Fibroblast of mammary gland (primary cell): ENCODE data around the gene HSBP1.
A peak's percentile ranks its signal among the peaks of the same experiment; 100 is the strongest.

Source experiments
- DNase-seq: peaks from one replicate; pipeline ENCODE4 v3.0.0-alpha.2; 2010; ENCODE audit warnings: low read depth
- H3K4me3 ChIP-seq: 2 replicates; pipeline ENCODE4 v1.5.1; 2011; ENCODE audit warnings: low read depth, mild to moderate bottlenecking, low read length, moderate library complexity; ENCODE audit not compliant: control insufficient read depth
- TF ChIP-seq, protein P1 (sequence below): conservative IDR thresholded peaks from 2 replicates; pipeline ENCODE4 v1.5.1; 2011; ENCODE audit warnings: low read depth, low read length, inconsistent platforms; ENCODE audit not compliant: control insufficient read depth, insufficient read depth

Gene HSBP1

DNA sequence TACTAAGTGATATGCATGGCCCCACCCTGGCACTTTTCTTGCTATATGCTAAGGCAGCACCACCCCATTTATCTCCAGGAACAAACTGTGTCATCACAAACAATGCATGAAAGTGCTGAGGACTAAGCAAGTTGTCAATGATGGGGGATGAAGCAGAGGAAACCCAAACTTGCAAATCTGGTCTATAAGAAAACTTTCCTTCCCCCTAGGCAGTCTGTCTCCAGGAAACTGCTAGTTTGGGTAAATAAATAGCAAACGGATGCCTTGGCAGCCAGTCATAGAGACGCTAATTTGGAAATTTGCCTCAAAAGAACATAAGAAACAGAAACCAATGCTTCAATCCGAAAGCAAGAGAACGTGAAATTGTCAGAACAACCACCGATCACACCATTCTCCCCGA, 5.6 kb upstream of the HSBP1 start:
- H3K4me3 ChIP-seq: peak overlapping the region; percentile 6
- DNase-seq: peak; percentile 60
- TF ChIP-seq, protein P1, sequence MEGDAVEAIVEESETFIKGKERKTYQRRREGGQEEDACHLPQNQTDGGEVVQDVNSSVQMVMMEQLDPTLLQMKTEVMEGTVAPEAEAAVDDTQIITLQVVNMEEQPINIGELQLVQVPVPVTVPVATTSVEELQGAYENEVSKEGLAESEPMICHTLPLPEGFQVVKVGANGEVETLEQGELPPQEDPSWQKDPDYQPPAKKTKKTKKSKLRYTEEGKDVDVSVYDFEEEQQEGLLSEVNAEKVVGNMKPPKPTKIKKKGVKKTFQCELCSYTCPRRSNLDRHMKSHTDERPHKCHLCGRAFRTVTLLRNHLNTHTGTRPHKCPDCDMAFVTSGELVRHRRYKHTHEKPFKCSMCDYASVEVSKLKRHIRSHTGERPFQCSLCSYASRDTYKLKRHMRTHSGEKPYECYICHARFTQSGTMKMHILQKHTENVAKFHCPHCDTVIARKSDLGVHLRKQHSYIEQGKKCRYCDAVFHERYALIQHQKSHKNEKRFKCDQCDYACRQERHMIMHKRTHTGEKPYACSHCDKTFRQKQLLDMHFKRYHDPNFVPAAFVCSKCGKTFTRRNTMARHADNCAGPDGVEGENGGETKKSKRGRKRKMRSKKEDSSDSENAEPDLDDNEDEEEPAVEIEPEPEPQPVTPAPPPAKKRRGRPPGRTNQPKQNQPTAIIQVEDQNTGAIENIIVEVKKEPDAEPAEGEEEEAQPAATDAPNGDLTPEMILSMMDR: no peak

DNA sequence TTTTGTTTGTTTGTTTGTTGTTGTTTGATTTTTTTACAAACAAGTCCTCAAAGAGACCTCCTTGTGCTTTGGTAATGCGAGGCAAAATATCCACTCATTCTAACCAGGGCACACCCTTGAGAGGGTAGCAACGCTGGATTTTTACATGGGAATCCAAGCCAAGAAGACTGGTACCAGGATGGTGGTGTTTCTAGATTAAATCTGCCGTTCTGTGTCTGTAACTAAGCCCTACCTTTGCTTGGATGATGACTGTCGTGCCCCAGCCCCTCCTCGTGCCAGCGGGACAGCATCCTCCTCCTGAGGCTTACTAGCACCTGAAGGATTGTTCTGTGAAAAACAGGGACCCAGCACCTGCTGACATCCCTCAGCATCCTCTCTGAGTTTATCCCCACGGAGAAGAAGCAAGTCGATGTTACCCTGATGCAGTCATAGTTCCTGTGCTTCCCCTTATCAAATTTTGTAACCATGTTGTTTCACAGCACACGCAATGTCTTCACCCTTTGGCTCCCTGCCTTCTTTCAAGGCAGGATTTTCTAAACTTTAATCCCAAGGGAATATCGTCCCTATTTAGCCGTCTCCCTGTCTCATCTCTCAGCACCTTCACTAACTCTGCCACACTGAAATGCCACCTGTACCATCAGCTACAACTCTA, 5.1 kb upstream of the HSBP1 start:
- H3K4me3 ChIP-seq: peak overlapping the region; percentile 6
- DNase-seq: no peak

DNA sequence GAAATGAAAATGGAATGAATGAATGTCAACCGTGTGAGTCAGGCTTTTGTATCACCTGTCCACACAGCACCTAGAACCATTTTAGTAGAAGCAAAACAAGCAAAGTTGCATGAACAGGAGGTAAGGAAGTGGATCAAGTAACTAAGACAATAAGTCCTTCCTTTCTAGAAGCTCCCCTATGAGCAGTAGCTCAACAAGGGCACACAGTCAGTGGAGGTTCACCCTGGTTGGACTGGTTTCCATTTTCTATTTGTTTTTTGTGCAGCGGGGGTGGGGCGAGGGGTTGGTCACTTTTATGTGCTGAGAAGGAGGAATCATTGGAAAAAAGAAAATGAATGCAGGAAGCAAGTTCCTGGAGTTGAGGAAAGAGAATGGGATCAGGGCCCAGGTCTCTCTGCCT, 4.0 kb upstream of the HSBP1 start:
- no peak overlapping the region for H3K4me3 ChIP-seq
- TF ChIP-seq, protein P1: no peak
- no peak for DNase-seq

More for the DNA sequence above, 5.1 kb upstream of the HSBP1 start:
- TF ChIP-seq, protein P1: no peak

DNA sequence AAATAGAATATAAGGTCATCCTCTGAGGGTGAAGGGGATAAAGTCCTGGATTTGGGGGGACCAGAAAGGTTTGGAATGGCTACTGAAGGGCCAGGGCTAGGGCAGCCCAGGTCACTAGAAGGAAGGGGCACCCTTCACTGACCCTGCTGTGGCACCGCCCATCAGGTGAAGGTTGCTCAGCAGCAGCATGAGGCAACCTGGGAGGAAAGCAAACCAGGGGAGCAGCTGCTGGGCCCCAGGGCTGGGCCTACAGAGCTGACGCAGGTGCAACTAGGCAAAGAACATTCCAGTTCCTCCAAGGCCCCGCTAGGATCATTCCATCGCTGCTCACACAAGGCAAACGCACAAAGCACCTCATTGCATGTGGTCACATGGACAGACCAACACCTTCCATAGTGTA, 3.4 kb upstream of the HSBP1 start:
- TF ChIP-seq, protein P1: no peak
- DNase-seq: no peak
- no peak overlapping the region for H3K4me3 ChIP-seq

DNA sequence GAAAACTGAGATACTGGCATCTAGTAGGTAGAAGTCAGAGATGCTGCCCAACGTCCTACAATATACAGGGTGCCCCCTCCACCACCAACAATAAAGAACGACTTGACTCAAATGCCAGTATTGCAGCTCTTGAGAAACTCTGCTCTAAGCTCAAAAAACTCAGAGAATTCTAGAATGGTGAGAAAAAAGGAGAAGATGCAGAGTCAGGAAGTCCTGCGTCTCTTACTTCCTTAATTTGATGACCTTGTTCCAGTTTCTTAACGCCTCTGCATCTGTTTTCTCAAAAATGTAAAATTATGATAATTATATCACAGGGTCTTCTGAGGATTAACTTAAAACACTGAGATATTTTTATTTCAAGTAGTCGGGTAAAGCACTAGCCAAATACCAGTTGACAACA, 1.7 kb upstream of the HSBP1 start:
- TF ChIP-seq, protein P1: no peak
- H3K4me3 ChIP-seq: no peak overlapping the region
- no peak for DNase-seq

DNA sequence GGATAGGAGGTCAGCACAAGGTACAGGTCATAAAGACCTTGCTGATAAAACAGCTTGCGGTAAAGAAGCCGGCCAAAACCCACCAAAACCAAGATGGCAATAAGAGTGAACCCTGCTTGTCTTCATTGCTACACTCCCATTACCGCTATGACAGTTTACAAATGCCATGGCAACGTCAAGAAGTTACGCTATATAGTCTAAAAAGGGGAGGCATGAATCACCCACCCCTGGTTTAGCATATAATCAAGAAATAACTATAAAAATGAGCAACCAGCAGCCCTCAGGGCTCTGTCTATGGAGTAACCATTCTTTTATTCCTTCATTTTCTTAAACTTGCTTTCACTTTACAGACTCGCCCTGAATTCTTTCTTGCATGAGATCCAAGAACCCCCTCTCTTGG, 1.0 kb upstream of the HSBP1 start:
- no peak for DNase-seq
- no peak overlapping the region for H3K4me3 ChIP-seq
- TF ChIP-seq, protein P1: no peak

DNA sequence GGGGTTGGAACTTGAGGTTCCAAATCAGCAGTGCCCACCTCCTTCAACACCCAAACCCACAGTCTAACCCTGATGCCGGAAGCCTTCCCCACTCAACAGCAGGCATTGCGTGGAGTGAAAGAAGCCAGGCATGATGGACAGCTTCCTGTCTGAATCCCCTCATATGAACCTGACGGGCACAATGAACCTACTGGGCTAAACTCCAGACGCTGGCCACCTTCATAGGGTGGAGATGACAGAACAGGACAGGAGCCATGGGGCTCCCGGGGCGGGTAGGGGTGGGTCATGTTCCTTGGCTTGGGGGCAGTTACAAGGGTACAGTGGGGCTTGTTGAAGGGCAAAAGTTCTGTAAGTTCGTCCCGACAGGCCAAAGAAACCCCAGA, 460 bp upstream of the HSBP1 start:
- DNase-seq: no peak
- H3K4me3 ChIP-seq: peak overlapping the region; percentile 24
- TF ChIP-seq, protein P1: no peak
